Activated naive CD8-positive, alpha-beta T cell treated with anti-CD3 and anti-CD28 coated beads, Interleukin-2, amount 50 U/mL, for 24 hours (primary cell): ENCODE data around the gene KRT14.
"Not testable (repeated sequence)": the region's sequence is repeated elsewhere in the genome, so short reads cannot be mapped to it uniquely, and the experiment has no call there.

Experiments
- ATAC-seq: fragments of 150-1000 bp; cut with Tn5 transposase; one replicate; pipeline ENCODE4 v1.10.0; 2021
- DNase-seq: peaks from one replicate; pipeline ENCODE4 v3.0.0; 2021
- H3K27ac Mint-ChIP-seq: one replicate; pipeline ENCODE4 v1.8.0; 2021; ENCODE audit warnings: mild to moderate bottlenecking, mixed read lengths
- H3K27me3 Mint-ChIP-seq: one replicate; pipeline ENCODE4 v1.8.0; 2021; ENCODE audit warnings: mixed read lengths
- H3K36me3 Mint-ChIP-seq: one replicate; pipeline ENCODE4 v1.8.0; 2021; ENCODE audit warnings: low read depth, mixed read lengths
- H3K4me1 Mint-ChIP-seq: one replicate; pipeline ENCODE4 v1.8.0; 2021; ENCODE audit warnings: mixed read lengths
- H3K4me3 Mint-ChIP-seq: one replicate; pipeline ENCODE4 v1.8.0; 2021; ENCODE audit warnings: mild to moderate bottlenecking, moderate library complexity, mixed read lengths
- H3K9me3 Mint-ChIP-seq: one replicate; pipeline ENCODE4 v1.8.0; 2021; ENCODE audit warnings: mixed read lengths

Gene KRT14

GRCh38 chr17:41542786-41543185 is 43.9 kb downstream of the KRT14 start:
- H3K4me3 Mint-ChIP-seq, H3K9me3 Mint-ChIP-seq, DNase-seq, H3K4me1 Mint-ChIP-seq, H3K27ac Mint-ChIP-seq, H3K36me3 Mint-ChIP-seq, ATAC-seq: not testable (repeated sequence)
- H3K27me3 Mint-ChIP-seq, result peaks cover 10% of the 10 kb centered on the region

DNA sequence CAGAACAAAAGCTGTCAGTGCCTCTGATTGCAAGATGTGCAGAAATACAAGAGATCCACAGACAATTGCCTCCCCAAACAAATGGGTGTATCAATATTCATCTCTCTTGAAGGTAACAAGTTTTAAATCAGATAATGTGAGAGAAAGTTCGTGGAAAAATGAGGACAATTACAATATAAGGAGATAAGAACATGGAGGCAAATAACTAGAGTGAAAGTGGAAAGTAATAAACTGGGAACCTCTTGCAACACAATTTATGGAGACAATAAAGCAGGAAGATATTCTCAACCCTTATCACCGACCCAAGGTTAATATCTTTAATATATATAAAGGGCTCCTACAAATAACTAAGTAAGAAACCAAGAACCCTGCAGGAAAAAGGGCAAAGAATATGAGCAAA is 44.3 kb downstream of the KRT14 start:
- no peaks in the 10 kb centered on the region for H3K36me3 Mint-ChIP-seq
- H3K27me3 Mint-ChIP-seq, result peaks cover 11% of the 10 kb centered on the region
- H3K27ac Mint-ChIP-seq, result no peak overlapping the region
- ATAC-seq (no peak), DNase-seq (no peak)
- no peak overlapping the region for H3K4me3 Mint-ChIP-seq
- no peaks in the 10 kb centered on the region for H3K9me3 Mint-ChIP-seq
- H3K4me1 Mint-ChIP-seq, result no peaks in the 10 kb centered on the region

GRCh38 chr17:41540921-41541625 is 45.6 kb downstream of the KRT14 start:
- DNase-seq (no peak), ATAC-seq (no peak)
- H3K27me3 Mint-ChIP-seq, result peaks cover 4% of the 10 kb centered on the region
- no peaks in the 10 kb centered on the region for H3K36me3 Mint-ChIP-seq
- no peaks in the 10 kb centered on the region for H3K4me1 Mint-ChIP-seq
- H3K4me3 Mint-ChIP-seq, result no peak overlapping the region
- H3K9me3 Mint-ChIP-seq, result no peaks in the 10 kb centered on the region
- no peak overlapping the region for H3K27ac Mint-ChIP-seq

DNA sequence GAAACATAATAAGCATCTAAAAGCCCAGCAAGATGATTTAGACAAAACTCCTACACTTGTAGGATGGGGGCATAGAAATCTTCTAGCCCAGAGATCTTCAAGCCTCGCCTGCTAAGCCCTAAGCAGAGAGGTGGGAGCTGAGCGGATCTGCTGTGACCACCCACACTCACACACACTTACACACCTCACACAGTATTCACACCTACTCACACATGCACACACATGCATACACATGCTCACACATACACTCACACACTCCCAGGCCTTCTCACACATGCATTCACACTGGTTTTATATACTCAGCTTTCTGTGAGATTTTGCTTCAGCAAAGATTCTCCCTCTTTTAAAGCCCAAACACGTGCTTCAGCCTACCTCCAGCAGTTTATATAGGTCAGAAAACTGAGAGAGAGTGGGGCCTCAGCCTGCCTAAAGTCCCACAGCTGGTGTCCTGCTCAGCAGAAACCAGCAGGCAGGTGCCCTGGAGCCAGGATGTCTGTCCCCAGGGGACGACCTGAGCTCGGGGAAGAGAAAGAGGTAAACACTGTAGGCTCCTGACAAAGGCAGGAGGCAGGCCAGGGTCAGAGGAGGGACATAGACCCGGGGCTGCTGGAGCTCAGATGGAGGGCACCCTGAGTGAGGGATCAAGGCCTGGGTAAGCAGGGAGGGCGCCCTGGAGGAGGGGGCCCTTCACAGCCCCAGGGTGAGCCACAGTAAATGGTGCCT is 46.6 kb downstream of the KRT14 start:
- H3K9me3 Mint-ChIP-seq, result no peaks in the 10 kb centered on the region
- H3K4me1 Mint-ChIP-seq, result no peaks in the 10 kb centered on the region
- H3K27me3 Mint-ChIP-seq, result peaks cover 8% of the 10 kb centered on the region
- H3K27ac Mint-ChIP-seq, result no peak overlapping the region
- ATAC-seq (no peak), DNase-seq (no peak)
- no peaks in the 10 kb centered on the region for H3K36me3 Mint-ChIP-seq
- no peak overlapping the region for H3K4me3 Mint-ChIP-seq

- Mint-ChIP-seq H3K27ac (no peak overlapping the region), H3K4me3 (no peak overlapping the region), H3K4me1 (no peaks in the 10 kb centered on the region), H3K9me3 (no peaks in the 10 kb centered on the region), H3K36me3 (no peaks in the 10 kb centered on the region), H3K27me3 (peaks cover 8% of the 10 kb centered on the region)
- DNase-seq, result no peak
- ATAC-seq, result no peak
These were observed 47.6 kb downstream of the KRT14 start for GRCh38 chr17:41539071-41539492.

GRCh38 chr17:41538565-41538991 is 48.1 kb downstream of the KRT14 start:
- no peak overlapping the region for H3K4me3 Mint-ChIP-seq
- no peak for ATAC-seq
- no peak overlapping the region for H3K27ac Mint-ChIP-seq
- peaks cover 8% of the 10 kb centered on the region for H3K27me3 Mint-ChIP-seq
- H3K36me3 Mint-ChIP-seq, result no peaks in the 10 kb centered on the region
- H3K9me3 Mint-ChIP-seq, result no peaks in the 10 kb centered on the region
- DNase-seq, result no peak
- H3K4me1 Mint-ChIP-seq, result no peaks in the 10 kb centered on the region

DNA sequence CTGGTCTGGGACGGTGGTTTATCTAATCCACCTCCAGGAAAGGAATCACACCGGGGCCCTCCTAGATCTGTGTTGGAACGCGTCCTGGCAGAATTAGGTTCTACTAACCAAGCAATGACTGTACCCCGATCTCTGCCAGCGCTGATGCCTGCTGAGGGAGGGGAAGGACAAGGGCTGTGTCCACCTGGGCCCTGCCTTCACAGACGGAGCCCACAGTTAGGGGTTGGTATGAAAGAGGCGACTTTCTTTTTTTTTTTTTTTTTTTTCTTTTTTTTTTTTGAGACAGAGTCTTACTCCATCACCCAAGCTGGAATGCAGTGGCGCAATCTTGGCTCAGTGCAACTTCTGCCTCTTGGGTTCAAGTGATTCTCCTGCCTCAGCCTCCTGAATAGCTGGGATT is 48.7 kb downstream of the KRT14 start:
- Mint-ChIP-seq H3K4me1 (no peaks in the 10 kb centered on the region), H3K4me3 (no peak overlapping the region), H3K27me3 (peaks cover 10% of the 10 kb centered on the region), H3K36me3 (no peaks in the 10 kb centered on the region), H3K27ac (no peak overlapping the region), H3K9me3 (no peaks in the 10 kb centered on the region)
- DNase-seq, result no peak
- no peak for ATAC-seq

DNA sequence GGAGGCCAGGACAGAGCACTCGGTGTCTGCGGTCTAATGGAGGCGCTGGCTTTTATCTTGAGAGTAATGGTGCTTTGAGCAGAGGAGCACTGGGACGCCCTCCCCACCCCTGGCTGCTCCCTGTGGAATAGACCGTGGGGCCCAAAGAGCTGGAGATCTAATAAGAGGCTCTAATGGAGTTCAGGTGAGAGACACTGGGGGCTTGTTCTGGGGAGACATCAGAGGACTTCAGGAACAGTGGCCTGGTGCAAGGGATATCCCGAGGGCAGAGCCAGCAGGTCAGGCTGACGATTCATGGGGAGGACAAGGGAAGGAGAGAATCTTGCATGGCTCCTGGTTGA is 49.1 kb downstream of the KRT14 start:
- DNase-seq, result no peak
- Mint-ChIP-seq H3K36me3 (no peaks in the 10 kb centered on the region), H3K4me3 (no peak overlapping the region), H3K27ac (no peak overlapping the region), H3K4me1 (no peaks in the 10 kb centered on the region), H3K9me3 (no peaks in the 10 kb centered on the region), H3K27me3 (peaks cover 12% of the 10 kb centered on the region)
- ATAC-seq, result no peak

- no peaks in the 10 kb centered on the region for H3K9me3 Mint-ChIP-seq
- H3K27ac Mint-ChIP-seq, result no peak overlapping the region
- no peak overlapping the region for H3K4me3 Mint-ChIP-seq
- no peaks in the 10 kb centered on the region for H3K4me1 Mint-ChIP-seq
- H3K27me3 Mint-ChIP-seq, result peaks cover 13% of the 10 kb centered on the region
- no peak for DNase-seq
- no peaks in the 10 kb centered on the region for H3K36me3 Mint-ChIP-seq
- no peak for ATAC-seq
These were observed 49.7 kb downstream of the KRT14 start for GRCh38 chr17:41536741-41537613.

DNA sequence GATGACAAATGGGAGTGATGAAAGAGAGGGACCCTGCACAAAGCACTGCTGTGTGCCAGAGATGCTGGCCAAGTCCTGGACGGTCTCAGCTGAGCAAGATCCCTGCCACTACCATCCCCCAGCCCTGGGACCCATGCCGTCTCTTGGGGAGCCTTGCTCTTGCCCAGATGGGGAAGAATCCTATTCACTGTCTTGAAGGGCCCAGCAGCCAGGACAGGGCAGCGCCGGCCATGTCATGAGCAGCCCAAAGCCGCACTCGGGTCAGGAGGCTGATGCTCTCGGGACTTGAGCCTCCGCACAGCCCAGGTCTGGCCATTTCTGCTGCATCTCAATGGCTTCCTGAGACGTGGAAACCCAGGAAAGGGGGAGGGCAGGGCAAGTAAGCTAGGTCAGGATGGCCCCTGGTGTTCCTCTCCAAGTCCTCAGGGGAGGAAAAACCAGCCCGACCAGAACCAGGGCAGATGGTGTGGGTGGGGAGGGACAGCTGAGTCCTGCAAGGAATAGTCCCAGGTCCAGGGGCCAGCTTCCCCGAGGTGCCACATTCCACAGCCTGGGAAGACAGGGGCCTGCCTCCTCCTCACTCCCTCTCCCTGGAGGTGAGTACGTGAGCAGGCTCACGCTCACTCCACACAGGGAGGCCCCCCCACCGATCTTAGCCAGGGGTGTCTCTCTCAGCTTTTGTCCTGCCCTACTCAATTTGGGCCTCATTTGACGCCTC is 50.8 kb downstream of the KRT14 start:
- no peak overlapping the region for H3K4me3 Mint-ChIP-seq
- H3K27me3 Mint-ChIP-seq, result peaks cover 17% of the 10 kb centered on the region
- DNase-seq (no peak), ATAC-seq (no peak)
- no peak overlapping the region for H3K27ac Mint-ChIP-seq
- H3K9me3 Mint-ChIP-seq, result no peaks in the 10 kb centered on the region
- no peaks in the 10 kb centered on the region for H3K36me3 Mint-ChIP-seq
- no peaks in the 10 kb centered on the region for H3K4me1 Mint-ChIP-seq

DNA sequence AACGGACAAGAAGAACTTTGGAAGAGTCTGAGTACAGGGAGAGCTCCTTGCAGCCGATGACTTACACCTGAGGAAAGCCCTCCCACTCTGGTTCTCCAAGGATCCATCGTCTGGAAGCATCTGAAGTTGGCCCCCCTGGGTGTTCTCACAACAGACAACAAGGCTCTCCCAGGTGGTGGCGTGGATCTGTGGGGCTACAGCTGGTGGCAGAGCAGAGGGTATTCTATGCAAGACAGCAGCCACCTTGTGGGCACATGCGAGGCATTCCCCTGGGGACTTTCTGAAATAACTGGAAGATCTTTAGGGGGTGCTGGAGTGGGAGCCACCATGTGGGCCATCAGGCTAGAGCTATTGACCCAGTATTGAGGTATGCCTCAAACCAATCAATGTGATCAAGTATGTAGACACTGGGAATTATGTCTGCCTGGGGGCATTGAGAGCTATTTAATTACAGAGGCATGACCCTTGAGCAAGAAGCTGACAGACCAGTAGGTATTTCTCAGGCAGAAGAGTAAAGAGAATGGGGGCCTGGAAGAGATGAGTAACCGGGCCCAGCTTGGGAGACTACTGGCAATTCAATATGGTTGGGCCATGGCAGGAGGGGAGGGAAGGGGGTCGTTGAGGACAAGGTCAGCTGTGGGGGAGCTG is 51.7 kb downstream of the KRT14 start:
- Mint-ChIP-seq H3K9me3 (no peaks in the 10 kb centered on the region), H3K27me3 (peaks cover 20% of the 10 kb centered on the region), H3K27ac (no peak overlapping the region), H3K36me3 (no peaks in the 10 kb centered on the region), H3K4me1 (no peaks in the 10 kb centered on the region), H3K4me3 (no peak overlapping the region)
- no peak for ATAC-seq
- DNase-seq, result no peak

DNA sequence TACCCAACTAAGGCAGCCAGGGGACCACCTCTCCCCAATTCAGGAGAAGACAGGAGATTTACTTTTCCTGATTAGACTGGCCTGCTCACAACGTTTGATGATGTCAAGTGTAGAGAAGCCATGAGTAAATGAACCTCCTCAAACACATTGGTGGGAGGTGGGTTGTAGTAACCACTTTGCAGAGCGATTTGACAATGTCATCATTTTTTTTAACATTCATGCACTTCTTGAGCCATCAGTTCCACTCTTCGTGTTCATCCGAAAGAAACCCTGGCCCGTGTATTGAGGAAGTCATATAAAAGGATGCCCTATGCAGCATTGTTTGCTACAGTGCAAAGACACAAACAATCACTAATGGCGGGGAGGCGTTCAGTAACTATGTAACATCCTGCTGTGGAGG is 53.1 kb downstream of the KRT14 start:
- ATAC-seq, result no peak
- DNase-seq, result no peak
- Mint-ChIP-seq H3K4me1 (peaks cover 4% of the 10 kb centered on the region), H3K27ac (no peak overlapping the region), H3K4me3 (no peak overlapping the region), H3K27me3 (peaks cover 33% of the 10 kb centered on the region), H3K36me3 (no peaks in the 10 kb centered on the region), H3K9me3 (no peaks in the 10 kb centered on the region)

GRCh38 chr17:41532947-41533570 is 53.6 kb downstream of the KRT14 start:
- DNase-seq, result no peak
- Mint-ChIP-seq H3K9me3 (no peaks in the 10 kb centered on the region), H3K4me3 (no peak overlapping the region), H3K36me3 (no peaks in the 10 kb centered on the region), H3K27ac (no peak overlapping the region), H3K4me1 (peaks cover 6% of the 10 kb centered on the region), H3K27me3 (peaks cover 38% of the 10 kb centered on the region)
- ATAC-seq, result no peak
